ENCODE results near the gene PP2D1. TPM values are rescaled to one million over a fixed set of nuclear protein-coding genes. Genes with fewer than 3 reads are reported as not detected.
A peak's percentile ranks its signal among the peaks of the same experiment; 100 is the strongest.
"Not testable (repeated sequence)": the region's sequence is repeated elsewhere in the genome, so short reads cannot be mapped to it uniquely, and the experiment has no call there.

Gene PP2D1
- not detected in 2 replicates for total RNA-seq
- 0.14 TPM for polyA plus RNA-seq (2012)

- no peak for DNase-seq (ENCODE audit: low read depth)
Measured at GRCh38 chr3:20012164-20012563, at the start of gene PP2D1. PP2D1 (minus strand) TSS chr3:20012264; CDS start chr3:20012072, 192 bp downstream.

GRCh38 chr3:20060974-20061685 is 49.1 kb upstream of the PP2D1 start:
- no peak for DNase-seq (ENCODE audit: low read depth)

- no peak for DNase-seq (ENCODE audit: low read depth)
Measured at GRCh38 chr3:20059929-20060328, 47.9 kb upstream of the PP2D1 start.

- no peak for DNase-seq (ENCODE audit: low read depth)
Measured at GRCh38 chr3:20057612-20058180, 45.6 kb upstream of the PP2D1 start.

GRCh38 chr3:20056725-20057611 is 44.9 kb upstream of the PP2D1 start:
- DNase-seq (ENCODE audit: low read depth), result peak; percentile 56

GRCh38 chr3:20055842-20056241 is 43.8 kb upstream of the PP2D1 start:
- no peak for DNase-seq (ENCODE audit: low read depth)

GRCh38 chr3:20055020-20055775 is 43.1 kb upstream of the PP2D1 start:
- DNase-seq (ENCODE audit: low read depth), result no peak

- DNase-seq (ENCODE audit: low read depth), result peak; percentile 74
Measured at GRCh38 chr3:20054549-20054987, 42.5 kb upstream of the PP2D1 start.

- DNase-seq (ENCODE audit: low read depth), result no peak
Measured at GRCh38 chr3:20052851-20053250, 40.8 kb upstream of the PP2D1 start.

- no peak for DNase-seq (ENCODE audit: low read depth)
Measured at GRCh38 chr3:20051123-20051806, 39.2 kb upstream of the PP2D1 start.

- DNase-seq (ENCODE audit: low read depth), result no peak
Measured at GRCh38 chr3:20047976-20048883, 36.2 kb upstream of the PP2D1 start.

- DNase-seq (ENCODE audit: low read depth), result no peak
Measured at GRCh38 chr3:20047341-20047779, 35.3 kb upstream of the PP2D1 start.

GRCh38 chr3:20046556-20046955 is 34.5 kb upstream of the PP2D1 start:
- DNase-seq (ENCODE audit: low read depth), result no peak

- not testable (repeated sequence) for DNase-seq (ENCODE audit: low read depth)
Measured at GRCh38 chr3:20045141-20045540, 33.1 kb upstream of the PP2D1 start.

- DNase-seq (ENCODE audit: low read depth), result no peak
Measured at GRCh38 chr3:20043825-20044224, 31.8 kb upstream of the PP2D1 start.

GRCh38 chr3:20043396-20043795 is 31.3 kb upstream of the PP2D1 start:
- peak; percentile 40 for DNase-seq (ENCODE audit: low read depth)

- no peak for DNase-seq (ENCODE audit: low read depth)
Measured at GRCh38 chr3:20042331-20042730, 30.3 kb upstream of the PP2D1 start.

- DNase-seq (ENCODE audit: low read depth), result peak; percentile 90
Measured at GRCh38 chr3:20041197-20041780, 29.2 kb upstream of the PP2D1 start.

All from myocyte (in vitro differentiated cells).